Left forelimb (tissue), 1 donor: Measurements from ENCODE around the gene SRBD1.

Experiments
- DNase-seq: peaks from one replicate; pipeline ENCODE4 v3.0.0-alpha.2; 2018; ENCODE audit warnings: low spot score

SRBD1 gene

DNA sequence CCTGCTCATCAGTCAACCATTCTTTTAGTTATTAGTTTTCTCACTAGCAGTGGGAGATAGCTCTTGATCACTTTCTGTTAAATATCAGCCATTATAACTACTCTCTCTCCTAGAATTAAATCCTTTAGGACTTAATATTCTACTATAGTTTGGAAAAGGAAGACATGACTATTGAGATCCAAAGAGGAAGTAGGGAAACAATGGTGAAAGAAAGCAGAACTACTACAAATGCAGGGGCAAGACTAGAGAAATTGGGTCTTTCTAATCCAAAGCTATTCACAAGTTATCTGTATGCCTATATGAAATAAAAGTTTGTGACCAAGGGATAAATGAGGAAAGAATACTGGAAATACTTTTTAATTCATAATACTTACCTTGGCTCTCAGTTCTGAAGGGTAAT is 65.1 kb downstream of the SRBD1 start:
- no peak for DNase-seq

- DNase-seq, result no peak
Measured at GRCh38 chr2:45543257-45543656, 67.8 kb downstream of the SRBD1 start.

GRCh38 chr2:45542013-45542412 is 69.1 kb downstream of the SRBD1 start:
- DNase-seq, result no peak

GRCh38 chr2:45541450-45541849 is 69.6 kb downstream of the SRBD1 start:
- no peak for DNase-seq

- DNase-seq, result no peak
Measured at GRCh38 chr2:45540942-45541341, 70.1 kb downstream of the SRBD1 start.

- DNase-seq, result no peak
Measured at GRCh38 chr2:45533771-45534170, 77.3 kb downstream of the SRBD1 start.

GRCh38 chr2:45532181-45532580 is 78.9 kb downstream of the SRBD1 start:
- no peak for DNase-seq

GRCh38 chr2:45524016-45524415 is 87.1 kb downstream of the SRBD1 start:
- DNase-seq, result no peak

DNA sequence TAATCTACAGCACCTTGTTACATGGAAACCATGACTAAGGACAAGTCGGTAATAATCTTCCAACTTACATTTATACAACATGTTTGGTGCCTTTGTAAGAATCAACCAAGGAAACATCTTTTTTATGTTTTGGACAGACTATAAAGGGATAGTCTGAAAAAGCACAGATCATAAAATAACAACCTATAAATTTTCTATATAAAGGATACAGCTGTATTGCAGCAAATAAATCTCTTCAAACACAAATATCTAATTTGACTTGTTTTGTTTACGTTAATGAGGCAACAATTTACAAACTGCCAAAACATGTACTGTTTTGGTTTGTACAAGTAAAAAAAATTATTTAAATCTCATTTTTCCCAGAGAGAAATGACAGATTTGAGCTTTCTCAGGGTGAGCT is 92.5 kb downstream of the SRBD1 start:
- DNase-seq, result no peak

GRCh38 chr2:45510701-45511420 is 100.2 kb downstream of the SRBD1 start:
- no peak for DNase-seq

DNA sequence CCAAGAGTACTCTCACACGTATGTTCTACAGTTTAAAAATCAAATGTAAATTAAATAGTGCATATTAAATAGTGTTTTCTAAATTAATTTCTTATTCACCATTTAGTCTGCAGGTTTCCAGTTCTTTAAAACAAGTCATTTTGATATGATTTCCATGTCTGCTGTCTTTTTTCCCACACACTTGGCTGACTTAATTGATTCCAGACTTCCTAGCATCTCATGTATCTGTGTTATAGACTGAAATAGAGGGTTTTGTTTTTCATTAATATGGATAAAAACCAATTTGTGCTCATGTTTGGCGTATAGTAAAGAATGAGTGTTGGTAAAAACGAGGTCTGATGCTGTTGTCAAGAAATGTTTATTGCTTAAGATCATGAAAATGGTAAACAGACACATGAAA is 104.3 kb downstream of the SRBD1 start:
- no peak for DNase-seq

- DNase-seq, result no peak
Measured at GRCh38 chr2:45505138-45505537, 105.9 kb downstream of the SRBD1 start.

GRCh38 chr2:45498661-45499550 is 112.2 kb downstream of the SRBD1 start:
- no peak for DNase-seq

GRCh38 chr2:45497355-45497754 is 113.7 kb downstream of the SRBD1 start:
- DNase-seq, result no peak

DNA sequence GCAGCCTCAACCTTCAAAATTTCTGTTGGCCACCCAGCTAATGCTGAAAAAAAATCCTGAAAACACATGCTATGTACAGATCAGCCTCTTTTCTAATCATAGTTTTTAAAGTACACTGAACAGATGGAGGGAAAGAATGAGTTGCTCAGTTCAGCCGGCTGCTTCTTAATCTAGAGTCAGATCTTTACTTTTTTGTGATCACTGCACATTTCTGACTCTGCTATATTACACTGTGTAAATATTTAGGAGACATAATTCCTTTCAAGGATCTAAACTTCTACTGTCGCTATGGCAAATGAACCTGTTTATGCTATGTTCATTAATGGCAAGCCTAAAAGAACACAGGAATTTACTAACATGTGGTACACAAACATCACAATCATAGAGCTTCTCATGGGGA is 114.2 kb downstream of the SRBD1 start:
- DNase-seq, result no peak

DNA sequence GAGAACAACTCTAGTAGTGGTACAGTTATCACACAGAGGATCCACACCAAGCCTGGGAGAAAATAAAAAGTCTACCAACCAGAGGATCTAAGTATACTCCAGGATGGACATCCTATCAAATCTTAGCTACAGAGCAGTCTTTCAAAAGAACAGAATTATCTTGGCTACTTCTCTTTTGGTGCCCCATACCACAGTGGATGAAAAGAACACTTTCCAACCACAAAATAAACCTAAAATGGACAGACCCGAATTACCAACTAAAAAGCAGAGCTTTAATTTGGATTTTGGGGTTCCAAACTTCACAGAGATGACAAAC is 116.1 kb downstream of the SRBD1 start:
- DNase-seq, result no peak

DNA sequence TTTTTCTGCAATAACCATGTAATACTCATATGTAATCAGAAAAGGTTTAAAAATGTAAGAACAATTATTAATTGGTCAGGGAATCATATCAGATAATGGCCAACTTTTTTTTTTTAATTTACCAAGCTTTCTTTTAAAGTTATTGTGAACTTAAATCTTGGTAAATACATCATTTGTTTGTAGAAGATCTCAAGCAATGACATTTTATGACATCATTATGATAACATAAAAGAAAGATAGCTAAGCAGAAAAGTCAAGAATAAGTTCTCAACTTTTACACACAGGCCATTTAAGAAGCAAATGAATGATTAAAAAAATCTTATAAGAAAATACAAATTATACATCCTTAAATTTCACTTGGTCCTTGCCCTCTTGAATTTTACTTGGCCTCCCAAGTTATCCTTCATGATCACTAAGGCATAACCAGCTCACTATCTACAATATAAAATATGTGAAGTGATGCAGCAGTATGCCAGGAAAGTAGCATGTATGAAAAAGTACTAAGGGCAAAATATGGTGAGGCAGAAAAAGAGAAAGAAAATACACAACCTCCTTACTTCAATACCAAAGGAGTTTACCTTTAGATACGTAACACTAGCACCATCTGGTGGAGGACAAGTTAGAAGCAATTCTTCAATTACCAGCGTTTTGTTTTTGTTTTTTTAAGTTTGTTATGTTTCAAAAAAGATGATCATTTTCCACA is 116.6 kb downstream of the SRBD1 start:
- DNase-seq, result no peak

DNA sequence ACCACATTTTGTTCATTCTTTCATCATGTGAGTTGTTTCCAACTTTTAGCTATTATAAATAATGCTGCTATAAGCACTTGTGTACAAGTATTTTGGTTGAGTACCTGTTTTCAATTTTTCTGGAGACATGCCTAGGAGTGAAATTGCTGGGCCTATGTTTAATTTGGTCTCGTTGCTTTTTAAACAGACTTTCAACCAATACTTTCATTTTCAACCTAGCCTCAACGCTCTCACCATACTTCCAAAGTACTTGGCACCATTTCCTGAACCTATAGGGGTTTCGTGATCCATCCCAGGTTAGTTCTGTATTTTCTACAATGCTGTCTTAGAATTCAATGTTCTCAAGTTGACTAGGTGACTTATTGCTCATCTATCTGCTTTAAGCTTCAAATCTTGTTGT is 126.1 kb downstream of the SRBD1 start:
- DNase-seq, result no peak

GRCh38 chr2:45483997-45484396 is 127.1 kb downstream of the SRBD1 start:
- no peak for DNase-seq

DNA sequence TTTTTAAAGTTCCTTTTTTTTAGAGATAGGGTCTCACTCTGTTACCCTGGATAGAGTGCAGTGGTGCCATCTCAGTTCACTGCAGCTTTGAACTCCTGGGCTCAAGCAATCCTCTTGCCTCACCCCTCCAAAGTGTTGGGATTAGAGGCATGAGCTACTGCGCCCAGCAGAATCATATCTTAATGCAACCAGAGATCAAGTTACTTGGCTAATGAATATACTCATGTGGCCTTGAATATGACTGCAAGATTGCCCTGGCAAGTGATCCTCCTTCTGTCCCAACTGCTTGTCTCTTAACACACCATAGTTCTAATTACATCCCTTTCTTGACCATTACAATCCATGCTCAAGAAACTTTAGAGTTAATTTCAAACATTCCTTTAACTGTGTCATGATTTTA is 133.5 kb downstream of the SRBD1 start:
- no peak for DNase-seq

GRCh38 chr2:45470531-45470930 is 140.5 kb downstream of the SRBD1 start:
- DNase-seq, result no peak

GRCh38 chr2:45469314-45470099 is 141.6 kb downstream of the SRBD1 start:
- DNase-seq, result no peak
